GM21576 (cell line): ENCODE results near the gene AAR2.

Source experiments
- ATAC-seq: cut with Tn5 transposase; IDR thresholded peaks from one replicate; pipeline ENCODE4 v1.9.1; 2021; ENCODE audit warnings: mild to moderate bottlenecking, moderate library complexity; ENCODE audit not compliant: unreplicated experiment

Gene AAR2

GRCh38 chr20:36275441-36276189 lies 39.3 kb downstream of the AAR2 start:
- no peak for ATAC-seq

- no peak for ATAC-seq
Observed at GRCh38 chr20:36277546-36277945, 41.3 kb downstream of the AAR2 start.

- ATAC-seq, result no peak
Observed at GRCh38 chr20:36279362-36279761, 43.1 kb downstream of the AAR2 start.

GRCh38 chr20:36279776-36280175 lies 43.5 kb downstream of the AAR2 start:
- ATAC-seq, result no peak

GRCh38 chr20:36281785-36282380 lies 45.6 kb downstream of the AAR2 start:
- ATAC-seq, result no peak

- no peak for ATAC-seq
Observed at GRCh38 chr20:36284751-36285150, 48.5 kb downstream of the AAR2 start.

- no peak for ATAC-seq
Observed at GRCh38 chr20:36285746-36286447, 49.6 kb downstream of the AAR2 start.

GRCh38 chr20:36297656-36298055 lies 61.4 kb downstream of the AAR2 start:
- ATAC-seq, result no peak

- ATAC-seq, result no peak
Observed at GRCh38 chr20:36298061-36298460, 61.8 kb downstream of the AAR2 start.

GRCh38 chr20:36298795-36299339 lies 62.6 kb downstream of the AAR2 start:
- no peak for ATAC-seq

GRCh38 chr20:36299459-36299858 lies 63.2 kb downstream of the AAR2 start:
- no peak for ATAC-seq

GRCh38 chr20:36301359-36302119 lies 65.3 kb downstream of the AAR2 start:
- no peak for ATAC-seq

- no peak for ATAC-seq
Observed at GRCh38 chr20:36303020-36303595, 66.8 kb downstream of the AAR2 start.

GRCh38 chr20:36303831-36304230 lies 67.6 kb downstream of the AAR2 start:
- no peak for ATAC-seq

- no peak for ATAC-seq
Observed at GRCh38 chr20:36304786-36305495, 68.7 kb downstream of the AAR2 start.

GRCh38 chr20:36305602-36306551 lies 69.6 kb downstream of the AAR2 start, which contains the start of gene DLGAP4:
TSS of gene DLGAP4 (plus strand) at chr20:36306339. CDS start at chr20:36431718, 125,379 bp downstream.
- no peak for ATAC-seq
